HG02623 (cell line): ENCODE results near the gene BGLAP.

Experiments
- ATAC-seq: cut with Tn5 transposase; IDR thresholded peaks from one replicate; pipeline ENCODE4 v1.9.1; 2021; ENCODE audit warnings: moderate library complexity; ENCODE audit not compliant: unreplicated experiment

BGLAP gene

DNA sequence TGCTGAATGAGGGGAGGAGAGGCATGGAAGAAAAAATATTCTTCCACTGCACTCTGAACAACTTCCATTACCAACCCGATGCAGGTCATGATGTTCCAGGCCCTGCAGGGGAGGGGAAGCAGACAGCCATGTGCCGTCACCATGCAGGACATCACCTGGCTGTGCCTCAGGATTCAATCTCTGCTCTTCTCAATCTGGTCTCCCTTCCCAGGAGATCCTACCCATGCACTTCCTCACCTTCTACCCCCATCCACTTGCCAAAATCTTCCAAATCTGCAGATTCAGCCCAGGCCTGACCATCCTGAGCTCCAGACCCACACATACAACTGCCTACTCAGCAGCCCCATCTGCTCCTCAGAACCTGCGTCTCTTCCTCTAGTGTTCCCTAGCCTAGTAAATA is 11.7 kb downstream of the BGLAP start:
- ATAC-seq, result no peak

DNA sequence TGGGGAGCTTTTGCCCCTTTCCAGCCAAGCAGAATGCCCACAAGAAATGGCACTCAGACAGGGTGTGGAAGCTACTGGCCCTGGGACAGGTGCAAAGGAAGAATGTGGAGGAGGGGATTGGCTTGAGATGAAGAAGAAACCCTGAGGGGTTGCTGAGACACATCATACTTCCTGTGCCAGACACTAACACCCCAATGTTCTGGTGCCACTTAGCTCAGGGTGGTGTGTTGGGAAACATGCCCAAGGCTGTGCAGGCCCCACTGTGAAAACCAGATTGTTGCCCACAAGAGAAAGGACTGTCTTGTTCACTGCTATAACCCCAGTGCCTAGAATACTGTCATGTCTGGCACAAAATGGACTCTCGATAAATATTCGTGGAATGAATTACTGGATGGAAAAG is 15.7 kb downstream of the BGLAP start:
- ATAC-seq, result no peak

DNA sequence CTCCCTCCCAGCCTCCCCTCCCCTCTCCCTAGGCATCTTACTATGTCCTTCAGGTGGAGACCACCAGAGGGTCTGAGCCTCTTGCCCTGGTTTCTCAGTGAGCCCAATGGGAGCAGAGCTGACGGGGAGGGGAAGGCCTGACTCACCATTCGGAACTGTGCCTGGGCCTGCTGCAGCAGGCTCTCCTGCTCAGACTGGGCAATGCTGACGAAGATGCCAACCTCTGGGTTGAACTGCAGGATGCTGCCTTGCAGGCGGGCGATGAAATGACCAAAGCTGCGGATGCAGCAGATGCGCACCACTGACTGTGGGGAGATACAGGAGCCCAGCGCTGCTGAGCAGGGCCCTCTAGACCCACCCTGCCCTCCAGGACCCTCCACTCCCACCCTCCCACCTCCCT is 16.9 kb downstream of the BGLAP start:
- ATAC-seq, result no peak

DNA sequence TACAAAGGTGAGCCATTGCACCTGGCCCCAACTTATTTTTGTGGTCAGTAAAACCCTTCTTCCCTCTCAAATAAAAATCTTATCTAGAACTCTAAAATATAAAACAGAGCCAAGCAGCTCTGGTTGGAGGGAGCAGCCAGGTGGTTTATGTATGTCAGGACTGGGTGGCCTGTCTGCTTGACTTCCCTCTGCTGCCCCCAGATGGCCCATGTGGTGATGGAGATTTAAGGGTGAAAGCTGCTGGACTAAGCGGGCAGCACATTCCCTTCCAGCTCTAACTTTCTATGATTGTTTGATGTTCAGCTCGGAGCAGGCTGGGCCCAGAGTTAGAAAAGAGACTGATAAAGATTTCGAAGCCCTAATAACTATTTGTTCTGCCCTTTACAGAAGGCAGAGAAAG is 17.8 kb downstream of the BGLAP start:
- ATAC-seq, result no peak

DNA sequence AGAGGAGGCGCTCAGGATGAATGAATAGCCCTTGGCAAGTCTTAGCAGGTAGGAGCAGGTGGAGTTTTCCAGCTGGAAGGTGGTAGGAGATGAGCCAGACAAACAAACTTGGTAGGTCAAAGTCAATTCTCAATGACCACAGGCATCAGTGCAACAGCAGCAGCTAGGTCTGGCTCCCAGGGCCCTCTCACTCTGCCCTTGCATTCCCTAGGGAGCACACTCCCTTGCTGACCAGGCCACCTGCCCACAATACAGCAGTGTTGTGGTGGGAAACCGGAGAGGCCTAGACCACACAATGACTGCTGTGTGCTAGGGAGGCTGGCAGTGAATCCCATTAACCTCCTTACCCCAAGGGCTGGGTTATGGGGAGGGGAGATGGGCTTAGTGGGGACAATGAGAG is 18.9 kb downstream of the BGLAP start:
- ATAC-seq, result no peak

DNA sequence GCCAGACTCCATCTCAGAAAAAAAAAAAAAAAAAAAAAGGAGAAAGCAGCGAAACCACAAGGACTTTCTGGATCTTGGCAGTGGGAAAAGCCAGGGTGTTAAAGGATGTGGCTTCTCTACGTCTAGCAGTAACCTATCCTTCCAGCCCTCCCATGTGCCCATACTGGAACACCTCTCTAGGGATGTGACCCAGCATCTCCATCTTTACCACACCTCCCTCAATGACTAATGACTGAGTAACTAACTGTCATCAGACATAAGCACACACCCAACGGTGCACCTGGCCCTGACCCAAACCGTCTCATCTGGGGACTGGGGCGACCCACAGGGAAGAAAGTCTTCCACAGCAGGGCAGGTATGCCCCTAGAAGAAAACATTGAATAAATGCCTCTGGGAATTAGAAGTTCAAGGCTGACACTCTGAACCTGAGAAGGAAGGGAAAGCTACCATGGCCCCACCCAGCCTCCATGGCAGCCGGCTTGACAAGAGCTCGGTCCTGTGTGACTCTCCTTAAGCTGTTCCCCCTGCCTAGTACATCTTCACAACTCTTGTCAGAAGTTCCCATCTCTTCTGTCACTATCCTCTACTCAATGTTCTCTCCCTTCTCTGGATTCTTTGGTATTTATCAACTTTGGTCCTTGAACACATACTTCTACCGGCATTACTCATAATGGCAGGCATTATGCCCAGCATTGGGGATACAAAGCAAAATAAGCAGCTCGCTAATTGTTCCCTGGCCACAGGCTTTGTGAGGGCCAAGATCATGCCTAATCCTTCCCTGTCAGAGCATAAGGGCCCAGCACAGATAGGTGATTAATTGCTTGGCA is 20.7 kb downstream of the BGLAP start:
- ATAC-seq, result no peak

DNA sequence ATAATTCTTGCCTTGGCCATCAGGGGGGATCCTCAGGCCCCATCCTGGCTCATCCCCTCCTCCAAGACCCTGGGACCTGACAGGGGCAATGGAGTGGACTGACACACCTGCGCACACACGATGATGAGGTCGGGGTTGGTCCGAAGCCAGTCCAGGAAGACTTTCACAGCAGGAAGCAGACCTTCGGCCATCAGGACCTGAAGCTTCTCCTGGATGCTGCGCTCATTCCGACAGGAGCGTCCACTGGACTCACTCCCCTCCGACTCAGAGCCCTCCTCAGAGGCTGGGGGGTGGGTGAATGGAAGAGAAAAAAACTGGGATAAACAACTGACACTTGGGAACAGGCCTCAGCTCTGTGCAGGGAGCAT is 21.3 kb downstream of the BGLAP start:
- no peak for ATAC-seq

DNA sequence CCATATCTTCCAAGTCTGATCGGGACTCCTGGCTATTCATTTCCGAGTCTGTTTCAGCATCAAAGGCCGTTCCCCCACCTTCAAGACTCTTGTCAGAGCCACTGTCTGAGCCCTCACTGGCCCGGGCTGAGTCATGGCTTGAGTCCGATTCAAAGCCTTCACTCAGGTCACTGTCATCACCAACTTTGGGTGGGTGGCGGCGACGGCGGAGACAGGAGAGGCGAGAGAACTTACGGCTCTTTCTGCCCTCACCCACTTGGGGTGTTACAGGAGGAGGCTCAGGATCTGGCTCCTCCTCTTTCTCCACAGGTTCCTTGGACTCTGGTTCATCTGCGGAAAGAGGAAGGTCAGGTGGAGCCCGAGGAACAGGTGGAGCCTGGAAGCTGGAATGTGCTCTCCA is 24.1 kb downstream of the BGLAP start:
- no peak for ATAC-seq

DNA sequence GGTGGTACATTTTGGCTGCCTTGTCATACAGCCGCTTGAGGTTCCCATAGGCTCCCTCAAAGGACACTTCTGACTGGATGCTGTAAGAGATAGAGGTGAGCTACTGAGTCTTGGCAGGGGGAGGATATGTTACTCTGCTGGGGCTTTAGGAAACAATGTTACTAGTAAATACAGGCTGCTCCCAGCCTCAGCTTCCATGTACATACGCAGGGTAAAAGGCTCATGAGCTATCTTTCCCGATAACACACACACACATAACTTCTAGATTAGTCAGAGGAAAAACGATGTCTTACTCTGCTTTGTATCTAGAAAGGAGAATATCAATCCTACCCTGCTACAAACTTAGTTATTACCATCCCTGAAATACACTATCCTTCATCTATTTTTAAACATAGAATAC is 26.4 kb downstream of the BGLAP start:
- ATAC-seq, result no peak

DNA sequence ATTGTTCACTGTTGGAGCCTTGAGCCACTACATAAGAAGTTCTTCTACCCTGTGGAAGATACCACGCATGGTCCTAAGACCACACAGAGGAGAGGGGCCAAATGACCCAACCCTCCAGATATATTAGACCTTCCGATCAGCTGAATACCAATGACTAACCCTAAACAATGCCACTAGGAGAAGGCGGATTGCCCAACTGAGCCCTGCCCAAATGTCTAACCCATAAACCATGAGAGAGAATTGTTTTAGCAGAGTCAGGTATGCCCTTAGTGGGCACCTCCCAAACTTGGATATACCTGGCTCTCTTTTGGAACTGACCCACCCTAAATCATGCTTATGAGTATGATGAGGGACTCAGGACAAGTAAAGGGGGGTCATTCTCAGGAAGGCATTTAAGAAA is 28.3 kb downstream of the BGLAP start:
- no peak for ATAC-seq

DNA sequence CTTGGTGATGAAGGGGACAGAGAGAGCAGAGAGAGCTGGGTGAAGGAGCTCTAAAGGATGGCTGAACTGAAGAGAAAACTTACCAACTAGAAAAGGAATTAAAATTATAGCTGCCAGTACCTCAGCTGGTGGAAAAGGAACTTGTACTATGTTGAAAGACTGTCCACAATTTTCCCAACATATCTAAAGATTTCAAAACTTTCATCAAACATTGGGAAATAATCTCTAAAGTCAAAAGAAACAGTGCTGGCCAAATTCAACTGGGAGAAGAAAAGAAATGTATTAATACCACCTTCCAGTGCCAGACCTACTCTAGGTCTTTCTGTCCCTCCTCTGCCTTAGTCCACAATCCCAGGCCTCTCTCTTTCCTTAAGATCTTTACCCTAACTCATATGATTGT is 34.5 kb downstream of the BGLAP start:
- ATAC-seq, result no peak

DNA sequence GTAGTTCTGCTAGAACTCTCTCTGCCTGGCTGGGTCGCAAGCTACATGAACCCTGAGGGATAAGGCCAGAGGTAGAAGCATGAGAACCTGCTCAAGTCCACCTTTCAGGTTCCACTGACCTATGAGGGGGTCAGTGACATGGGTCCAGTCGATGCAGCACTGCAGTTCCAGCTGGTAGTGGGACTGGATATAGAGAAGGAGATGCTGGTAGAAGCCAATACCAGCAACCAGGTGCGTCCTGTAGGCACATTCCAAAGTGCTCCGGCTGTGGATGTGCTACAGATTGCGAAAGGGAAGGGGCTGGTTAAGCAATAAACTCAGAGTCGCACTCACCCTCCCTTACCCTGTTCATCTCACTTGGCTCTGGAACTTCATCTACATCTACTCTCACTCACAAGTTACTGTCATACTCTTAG is 35.0 kb downstream of the BGLAP start:
- no peak for ATAC-seq

DNA sequence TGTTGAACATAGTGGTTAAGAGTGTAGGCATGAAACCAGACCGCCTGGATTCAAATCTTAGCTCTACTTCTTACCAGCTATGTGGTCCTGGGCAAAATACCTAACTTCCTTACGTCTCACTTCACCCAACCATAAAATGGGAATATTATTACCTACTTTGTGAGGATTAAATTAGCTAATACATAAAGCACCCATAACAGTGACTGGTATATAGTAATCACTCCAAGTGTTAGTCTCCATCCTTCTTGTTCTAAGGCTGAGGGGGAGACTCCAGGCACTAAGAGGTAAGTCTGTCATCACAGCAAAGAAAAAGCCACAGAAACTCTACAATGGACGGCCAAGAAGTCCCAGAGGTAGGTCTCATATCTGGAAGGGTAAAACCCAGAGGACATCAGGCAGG is 37.9 kb downstream of the BGLAP start:
- no peak for ATAC-seq

DNA sequence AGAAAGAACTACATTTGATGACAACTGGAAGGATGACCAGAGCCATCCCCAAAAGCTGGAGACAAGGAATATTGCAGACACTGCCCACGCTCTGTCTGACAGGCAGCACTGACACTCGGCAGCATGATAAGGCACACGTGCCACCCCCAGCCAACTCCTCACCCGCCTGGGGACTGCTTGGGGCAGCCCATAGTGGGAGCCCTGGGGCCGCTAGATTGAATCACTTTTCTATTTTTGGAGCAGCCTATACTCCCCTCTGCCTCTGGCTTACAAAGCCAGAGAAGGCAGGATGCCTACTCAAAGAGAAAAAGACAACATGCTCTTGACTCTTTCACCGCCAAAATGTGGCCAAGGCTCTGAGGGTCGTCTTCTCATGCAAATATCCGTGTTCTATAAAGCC is 39.3 kb downstream of the BGLAP start:
- peak; percentile 31 for ATAC-seq

DNA sequence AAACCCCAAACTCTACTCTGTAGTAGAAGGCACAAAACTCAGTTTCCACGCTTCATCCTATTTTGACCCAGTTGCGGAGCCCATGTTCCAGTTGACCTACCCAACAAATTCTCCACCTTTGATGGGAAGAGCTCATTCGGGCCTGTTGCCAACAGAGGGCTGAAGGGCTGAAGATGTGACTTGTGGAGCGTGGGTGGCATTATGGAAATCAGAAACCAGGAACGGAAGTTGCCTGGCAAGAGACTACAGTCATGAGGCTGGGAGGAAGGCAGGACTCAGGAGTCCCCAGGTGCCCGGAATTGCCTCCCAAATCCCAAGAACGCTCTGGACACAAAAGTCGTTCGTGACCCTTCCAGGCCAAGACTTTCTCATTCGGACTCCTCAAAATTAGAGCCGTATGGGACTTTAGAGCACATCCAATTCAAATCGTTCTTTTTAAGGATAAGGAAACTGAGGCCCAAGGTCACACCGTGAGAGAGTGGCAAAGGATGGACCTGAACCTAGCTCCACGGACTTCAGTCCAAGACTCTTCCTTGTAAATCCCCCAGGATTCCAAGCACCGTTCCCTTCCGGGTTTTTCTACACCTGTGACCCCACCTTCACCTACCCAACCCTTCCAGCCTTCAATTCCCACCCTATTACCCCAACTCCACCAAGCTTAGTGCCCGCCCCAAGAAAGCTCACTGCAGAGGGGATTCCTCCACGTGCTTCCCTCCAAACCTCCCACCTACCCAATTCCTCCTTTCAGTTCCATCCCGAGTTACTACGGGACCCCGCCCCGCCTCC is 39.9 kb downstream of the BGLAP start:
- no peak for ATAC-seq

DNA sequence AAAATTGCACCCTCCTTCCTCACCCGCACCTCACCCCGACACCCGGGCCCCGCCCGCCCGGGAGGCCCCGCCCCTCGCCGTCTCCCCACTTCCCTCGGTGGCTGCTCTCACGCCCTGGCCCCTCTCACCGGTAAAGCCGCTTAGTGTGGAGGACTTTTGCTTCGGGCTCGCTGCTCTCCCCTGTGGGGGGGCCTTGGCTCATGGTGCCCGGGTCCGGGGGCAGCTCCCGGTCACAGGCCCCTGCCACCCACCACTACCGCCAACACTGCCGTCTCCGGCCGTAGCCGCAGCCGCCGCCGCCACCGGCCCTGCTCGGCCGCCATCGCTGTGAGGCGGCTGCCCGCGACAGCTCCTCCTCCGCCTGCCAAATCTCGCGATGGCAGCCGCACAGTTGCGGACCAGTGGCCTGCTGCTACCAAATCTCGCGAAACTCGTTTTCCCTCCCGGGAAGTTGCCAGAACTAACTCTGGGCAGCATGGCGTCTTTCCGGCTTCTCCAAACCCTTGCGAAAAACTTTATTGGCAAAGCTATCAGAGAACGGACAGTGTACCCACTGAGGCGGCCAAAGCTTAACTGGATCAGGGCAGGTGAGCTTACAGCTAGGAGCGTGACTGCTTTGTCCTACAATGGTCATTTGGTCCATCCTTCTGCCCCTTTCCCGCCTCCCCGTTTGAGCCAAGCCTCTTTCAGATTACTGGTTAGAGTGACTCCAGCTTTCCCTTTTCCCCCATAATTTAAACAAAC is 40.7 kb downstream of the BGLAP start, which contains the start of gene SMG5:
Gene SMG5, minus strand, starts transcription at position 347 of the 744 bp plus-strand sequence. Its CDS starts 145 bp downstream, at position 202.
- ATAC-seq, result peak; percentile 77

DNA sequence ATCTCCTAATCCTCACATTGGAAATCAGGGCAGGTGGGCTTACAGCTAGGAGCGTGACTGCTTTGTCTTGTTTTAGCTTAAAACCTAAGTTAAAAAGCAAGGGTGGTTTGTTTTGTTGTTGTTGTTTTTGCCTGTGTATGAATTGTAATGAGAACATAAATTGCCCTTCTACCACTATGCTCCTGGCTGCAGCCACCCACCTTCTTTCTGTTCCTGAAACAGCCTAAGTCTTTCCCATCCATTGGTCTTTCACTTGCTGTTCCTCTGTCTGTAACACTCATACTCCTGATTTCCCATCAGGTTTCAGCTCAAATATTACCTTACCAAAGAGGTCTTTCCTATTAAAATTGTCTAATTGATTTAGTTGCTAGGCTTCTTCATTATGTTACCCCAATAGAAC is 41.5 kb downstream of the BGLAP start:
- ATAC-seq, result no peak

DNA sequence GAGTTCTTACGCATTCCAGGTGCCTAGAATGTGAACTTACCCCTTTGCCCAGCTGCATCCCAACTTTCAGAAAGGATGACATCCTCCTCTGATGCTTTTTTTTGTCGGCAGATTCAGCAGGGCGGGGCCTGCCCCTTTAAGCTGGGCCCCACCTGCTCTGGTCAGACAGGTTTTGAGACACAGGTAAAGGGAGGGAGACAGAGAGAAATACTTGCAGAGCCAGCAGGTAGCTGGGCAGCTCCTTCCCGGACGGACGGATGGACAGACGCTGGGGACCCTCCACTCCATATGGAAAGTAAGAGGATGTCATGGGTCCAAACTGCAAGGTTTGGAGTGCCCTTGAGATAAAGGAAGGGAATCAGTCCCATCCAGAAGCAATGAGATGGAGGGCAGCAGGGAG is 42.1 kb downstream of the BGLAP start, which contains the start of gene TMEM79:
Gene TMEM79, plus strand, starts transcription at position 214 of the 400 bp plus-strand sequence. CDS start 902 bp downstream, outside the sequence.
- ATAC-seq, result no peak

DNA sequence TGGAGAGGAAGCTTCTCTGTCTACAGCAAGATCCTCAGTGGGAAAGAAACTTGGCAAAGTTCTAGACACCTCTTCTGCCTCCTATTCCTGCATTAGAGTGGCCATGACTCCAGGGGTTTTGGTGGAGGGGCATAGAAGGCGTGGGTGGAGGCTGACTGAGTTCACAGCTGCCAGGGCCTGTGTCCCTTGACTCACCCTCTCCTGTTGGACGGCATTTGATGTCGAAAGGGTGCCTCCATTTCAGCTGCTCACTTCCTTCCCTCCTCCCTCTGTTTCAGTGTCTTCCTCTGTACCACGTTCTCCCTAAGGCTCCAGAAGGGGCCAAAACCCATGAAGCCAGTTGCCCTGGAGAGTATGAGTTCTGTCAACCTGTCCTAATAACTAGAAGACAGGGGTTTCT is 42.8 kb downstream of the BGLAP start:
- no peak for ATAC-seq

DNA sequence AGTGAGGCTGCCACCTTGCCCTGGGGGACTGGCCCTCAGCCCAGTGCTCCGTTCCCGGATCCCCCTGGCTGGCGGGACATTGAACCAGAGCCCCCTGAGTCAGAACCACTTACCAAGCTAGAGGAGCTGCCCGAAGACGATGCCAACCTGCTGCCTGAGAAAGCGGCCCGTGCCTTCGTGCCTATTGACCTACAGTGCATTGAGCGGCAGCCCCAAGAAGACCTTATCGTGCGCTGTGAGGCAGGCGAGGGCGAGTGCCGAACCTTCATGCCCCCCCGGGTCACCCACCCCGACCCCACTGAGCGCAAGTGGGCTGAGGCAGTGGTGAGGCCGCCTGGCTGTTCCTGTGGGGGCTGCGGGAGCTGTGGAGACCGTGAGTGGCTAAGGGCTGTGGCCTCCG is 43.5 kb downstream of the BGLAP start:
- ATAC-seq, result no peak

DNA sequence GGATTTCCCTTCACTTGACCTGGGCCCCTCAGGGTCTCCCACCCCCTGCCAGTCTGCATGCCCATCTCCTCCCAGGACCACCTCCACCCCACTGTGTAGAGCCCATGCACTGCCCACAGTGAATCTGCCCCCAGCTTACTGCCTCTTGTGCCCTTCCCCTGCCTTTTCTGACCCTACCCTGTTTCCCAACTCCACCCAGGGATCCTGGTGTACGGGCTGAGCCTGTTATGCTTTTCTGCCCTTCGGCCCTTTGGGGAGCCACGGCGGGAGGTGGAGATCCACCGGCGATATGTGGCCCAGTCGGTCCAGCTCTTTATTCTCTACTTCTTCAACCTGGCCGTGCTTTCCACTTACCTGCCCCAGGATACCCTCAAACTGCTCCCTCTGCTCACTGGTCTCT is 44.1 kb downstream of the BGLAP start:
- no peak for ATAC-seq
